WI38 (cell line): ENCODE data around the gene GRK7.

Experiments used
- H3K4me3 ChIP-seq: 2 replicates; pipeline ENCODE4 v1.5.1; 2011; ENCODE audit warnings: low read depth, mild to moderate bottlenecking, control low read depth, low read length
- CTCF ChIP-seq: IDR thresholded peaks from 2 replicates; pipeline ENCODE4 v1.5.1; 2012; ENCODE audit warnings: low read depth, mild to moderate bottlenecking, control low read depth, low read length

GRK7 gene

DNA sequence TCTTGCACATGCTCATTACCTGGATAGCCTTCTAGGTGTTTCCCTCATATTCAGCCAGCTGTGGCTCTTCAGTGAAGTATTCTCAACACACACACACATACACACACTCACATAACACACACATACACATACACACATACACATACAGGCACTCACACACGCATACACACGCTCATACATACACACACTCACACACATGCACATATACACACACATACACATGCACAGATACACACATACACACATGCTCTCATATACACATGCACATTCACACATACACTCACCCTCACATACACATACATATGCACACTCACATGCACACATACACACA, 41.2 kb downstream of the GRK7 start:
- no peak overlapping the region for H3K4me3 ChIP-seq
- TF ChIP-seq CTCF = no peak

- no peak for TF ChIP-seq CTCF
- no peak overlapping the region for H3K4me3 ChIP-seq
Observed at GRCh38 chr3:141804778-141805639, 41.8 kb downstream of the GRK7 start.

- no peak overlapping the region for H3K4me3 ChIP-seq
- no peak for TF ChIP-seq CTCF
Observed at GRCh38 chr3:141807277-141808033, 44.2 kb downstream of the GRK7 start.

GRCh38 chr3:141808586-141808985, 45.4 kb downstream of the GRK7 start:
- no peak for TF ChIP-seq CTCF
- H3K4me3 ChIP-seq = no peak overlapping the region

- no peak for TF ChIP-seq CTCF
- no peak overlapping the region for H3K4me3 ChIP-seq
Observed at GRCh38 chr3:141810161-141810560, 47.0 kb downstream of the GRK7 start.

DNA sequence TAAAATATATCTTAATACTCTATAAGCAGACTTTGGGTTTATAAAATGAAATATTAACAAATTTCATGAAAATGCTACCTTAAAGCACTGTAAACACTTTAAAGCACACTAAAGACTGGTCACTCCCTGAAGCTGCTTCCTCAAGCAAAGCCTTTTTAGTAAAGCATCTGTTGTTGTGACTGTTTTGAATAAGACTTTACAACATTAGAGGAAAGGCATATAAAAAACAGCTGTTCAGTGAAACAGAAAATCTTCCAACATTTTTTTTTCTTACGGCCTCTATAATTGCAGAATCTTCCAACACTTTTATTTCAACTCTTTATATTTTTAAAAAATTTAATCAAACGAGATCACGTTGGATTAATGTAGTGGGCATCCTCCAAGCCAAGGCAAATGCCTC, 48.1 kb downstream of the GRK7 start:
- no peak overlapping the region for H3K4me3 ChIP-seq
- no peak for TF ChIP-seq CTCF

GRCh38 chr3:141812084-141812483, 48.9 kb downstream of the GRK7 start:
- no peak for TF ChIP-seq CTCF
- H3K4me3 ChIP-seq = no peak overlapping the region
